Measurements from ENCODE around the gene ALOX15. TPM values are rescaled to one million over a fixed set of nuclear protein-coding genes. Genes with fewer than 3 reads are reported as not detected.

Gene ALOX15
- total RNA-seq, 1 experiment from 2014 or later = not detected

DNA sequence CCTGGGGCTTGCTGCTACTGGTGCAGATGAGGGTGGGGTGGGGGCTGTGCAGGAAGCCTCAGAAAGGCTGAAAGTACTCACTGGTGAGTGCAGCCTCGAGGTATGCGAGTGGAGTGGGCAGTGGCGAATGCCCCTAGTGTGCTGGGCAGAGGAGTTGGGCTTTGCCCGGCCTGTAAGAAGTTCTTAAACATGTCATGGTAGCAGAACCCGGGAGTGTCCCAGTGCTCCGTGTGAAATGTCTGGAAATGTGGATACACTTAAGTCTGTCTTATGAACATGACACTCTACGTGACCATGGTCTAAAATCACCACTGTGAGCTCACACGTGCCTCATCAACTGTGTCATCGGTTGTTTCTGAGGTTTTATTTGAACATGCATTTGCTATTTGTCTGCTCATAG, 55.4 kb downstream of the ALOX15 start:
- no peaks in the 10 kb centered on the region for H3K4me1 ChIP-seq (ENCODE audit: control insufficient read depth, insufficient read depth, low read length)
- POLR2A ChIA-PET = no interaction called here
- H3K36me3 ChIP-seq (ENCODE audit: control insufficient read depth, insufficient read depth, low read length) = no peaks in the 10 kb centered on the region
- intact Hi-C loops (cut with micrococcal nuclease; ENCODE audit: unreplicated experiment) = no loop called here
- H3K27ac ChIP-seq (ENCODE audit: low read length) = no peak overlapping the region
- no peak overlapping the region for H3K4me3 ChIP-seq (ENCODE audit: low read depth in 2 of 2, low read length in 2 of 2)
- H3K27me3 ChIP-seq (ENCODE audit: control insufficient read depth, insufficient read depth, low read length) = no peaks in the 10 kb centered on the region; the same call in 1 of the 2 replicates
- H3K9me3 ChIP-seq (ENCODE audit: control insufficient read depth, insufficient read depth, low read depth, low read length) = no peaks in the 10 kb centered on the region
- no TSS peak for BruUV-seq (replicated peaks)
- CTCF ChIA-PET = interaction anchor here (0.5 kb wide), 1 partner anchor 22 kb away, joined by 5 read pairs; no protein-coding TSS in a partner anchor
- TF ChIP-seq SIN3A (IDR thresholded peaks at IDR 0.05; ENCODE audit: borderline replicate concordance, insufficient read depth, low read depth, low read length) (no peak), POLR2AphosphoS5 (IDR thresholded peaks at IDR 0.05; ENCODE audit: low read depth, low read length) (no peak), TCF7L2 (IDR thresholded peaks at IDR 0.05; ENCODE audit: low read depth, low read length) (no peak)
- TF ChIP-seq, protein P1, sequence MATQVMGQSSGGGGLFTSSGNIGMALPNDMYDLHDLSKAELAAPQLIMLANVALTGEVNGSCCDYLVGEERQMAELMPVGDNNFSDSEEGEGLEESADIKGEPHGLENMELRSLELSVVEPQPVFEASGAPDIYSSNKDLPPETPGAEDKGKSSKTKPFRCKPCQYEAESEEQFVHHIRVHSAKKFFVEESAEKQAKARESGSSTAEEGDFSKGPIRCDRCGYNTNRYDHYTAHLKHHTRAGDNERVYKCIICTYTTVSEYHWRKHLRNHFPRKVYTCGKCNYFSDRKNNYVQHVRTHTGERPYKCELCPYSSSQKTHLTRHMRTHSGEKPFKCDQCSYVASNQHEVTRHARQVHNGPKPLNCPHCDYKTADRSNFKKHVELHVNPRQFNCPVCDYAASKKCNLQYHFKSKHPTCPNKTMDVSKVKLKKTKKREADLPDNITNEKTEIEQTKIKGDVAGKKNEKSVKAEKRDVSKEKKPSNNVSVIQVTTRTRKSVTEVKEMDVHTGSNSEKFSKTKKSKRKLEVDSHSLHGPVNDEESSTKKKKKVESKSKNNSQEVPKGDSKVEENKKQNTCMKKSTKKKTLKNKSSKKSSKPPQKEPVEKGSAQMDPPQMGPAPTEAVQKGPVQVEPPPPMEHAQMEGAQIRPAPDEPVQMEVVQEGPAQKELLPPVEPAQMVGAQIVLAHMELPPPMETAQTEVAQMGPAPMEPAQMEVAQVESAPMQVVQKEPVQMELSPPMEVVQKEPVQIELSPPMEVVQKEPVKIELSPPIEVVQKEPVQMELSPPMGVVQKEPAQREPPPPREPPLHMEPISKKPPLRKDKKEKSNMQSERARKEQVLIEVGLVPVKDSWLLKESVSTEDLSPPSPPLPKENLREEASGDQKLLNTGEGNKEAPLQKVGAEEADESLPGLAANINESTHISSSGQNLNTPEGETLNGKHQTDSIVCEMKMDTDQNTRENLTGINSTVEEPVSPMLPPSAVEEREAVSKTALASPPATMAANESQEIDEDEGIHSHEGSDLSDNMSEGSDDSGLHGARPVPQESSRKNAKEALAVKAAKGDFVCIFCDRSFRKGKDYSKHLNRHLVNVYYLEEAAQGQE (IDR thresholded peaks at IDR 0.05; ENCODE audit: insufficient read depth in 1 of 2, low read depth in 2 of 2, low read length in 1 of 2) = no peak
- TF ChIP-seq, protein P2, sequence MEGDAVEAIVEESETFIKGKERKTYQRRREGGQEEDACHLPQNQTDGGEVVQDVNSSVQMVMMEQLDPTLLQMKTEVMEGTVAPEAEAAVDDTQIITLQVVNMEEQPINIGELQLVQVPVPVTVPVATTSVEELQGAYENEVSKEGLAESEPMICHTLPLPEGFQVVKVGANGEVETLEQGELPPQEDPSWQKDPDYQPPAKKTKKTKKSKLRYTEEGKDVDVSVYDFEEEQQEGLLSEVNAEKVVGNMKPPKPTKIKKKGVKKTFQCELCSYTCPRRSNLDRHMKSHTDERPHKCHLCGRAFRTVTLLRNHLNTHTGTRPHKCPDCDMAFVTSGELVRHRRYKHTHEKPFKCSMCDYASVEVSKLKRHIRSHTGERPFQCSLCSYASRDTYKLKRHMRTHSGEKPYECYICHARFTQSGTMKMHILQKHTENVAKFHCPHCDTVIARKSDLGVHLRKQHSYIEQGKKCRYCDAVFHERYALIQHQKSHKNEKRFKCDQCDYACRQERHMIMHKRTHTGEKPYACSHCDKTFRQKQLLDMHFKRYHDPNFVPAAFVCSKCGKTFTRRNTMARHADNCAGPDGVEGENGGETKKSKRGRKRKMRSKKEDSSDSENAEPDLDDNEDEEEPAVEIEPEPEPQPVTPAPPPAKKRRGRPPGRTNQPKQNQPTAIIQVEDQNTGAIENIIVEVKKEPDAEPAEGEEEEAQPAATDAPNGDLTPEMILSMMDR (IDR thresholded peaks at IDR 0.05) = no peak
- no peak for ATAC-seq
- in situ Hi-C loops (cut with HindIII; ENCODE audit: low pct_unique_long_range_greater_than_20kb, low sequenced_read_pairs) = no loop called here
- DNase-seq (ENCODE audit: low read depth, low spot score) = no peak

DNA sequence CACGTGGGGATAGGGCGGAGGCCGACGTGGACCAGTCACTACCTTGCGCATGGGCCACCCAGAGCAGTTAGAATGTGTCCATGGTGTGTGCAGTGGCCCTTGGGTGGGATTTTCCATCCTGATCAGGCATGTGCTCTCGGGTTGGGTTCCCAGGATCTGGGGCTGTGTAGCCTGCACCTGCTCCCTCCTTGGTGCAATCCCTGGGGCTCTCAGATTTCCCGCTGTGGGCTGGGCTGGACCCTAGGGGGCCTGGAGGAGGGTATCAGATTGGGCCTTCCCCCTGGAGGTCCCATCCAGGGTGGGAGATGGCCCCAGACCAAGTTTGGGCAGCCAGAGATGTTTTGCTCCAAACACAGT, 55.9 kb downstream of the ALOX15 start:
- Histone ChIP-seq H3K27me3 (ENCODE audit: control insufficient read depth, insufficient read depth, low read length) (no peaks in the 10 kb centered on the region; the same call in 1 of the 2 replicates), H3K4me3 (ENCODE audit: low read depth in 2 of 2, low read length in 2 of 2) (no peak overlapping the region), H3K36me3 (ENCODE audit: control insufficient read depth, insufficient read depth, low read length) (no peaks in the 10 kb centered on the region), H3K4me1 (ENCODE audit: control insufficient read depth, insufficient read depth, low read length) (no peaks in the 10 kb centered on the region), H3K9me3 (ENCODE audit: control insufficient read depth, insufficient read depth, low read depth, low read length) (no peaks in the 10 kb centered on the region), H3K27ac (ENCODE audit: low read length) (no peak overlapping the region)
- no peak for DNase-seq (ENCODE audit: low read depth, low spot score)
- in situ Hi-C loops (cut with HindIII; ENCODE audit: low pct_unique_long_range_greater_than_20kb, low sequenced_read_pairs) (no loop called here), intact Hi-C loops (cut with micrococcal nuclease; ENCODE audit: unreplicated experiment) (no loop called here)
- BruUV-seq (replicated peaks) = no TSS peak
- POLR2A ChIA-PET = no interaction called here
- no peak for ATAC-seq
- CTCF ChIA-PET = no interaction called here
- TF ChIP-seq, protein P1 (IDR thresholded peaks at IDR 0.05; ENCODE audit: insufficient read depth in 1 of 2, low read depth in 2 of 2, low read length in 1 of 2) = no peak
- no peak for TF ChIP-seq SIN3A (IDR thresholded peaks at IDR 0.05; ENCODE audit: borderline replicate concordance, insufficient read depth, low read depth, low read length)
- no peak for TF ChIP-seq TCF7L2 (IDR thresholded peaks at IDR 0.05; ENCODE audit: low read depth, low read length)
- TF ChIP-seq, protein P2 (IDR thresholded peaks at IDR 0.05) = no peak
- no peak for TF ChIP-seq POLR2AphosphoS5 (IDR thresholded peaks at IDR 0.05; ENCODE audit: low read depth, low read length)

All from Panc1 (cell line).